Measurements from ENCODE around the gene TRAPPC12. TPM values are rescaled to one million over a fixed set of nuclear protein-coding genes. Genes with fewer than 3 reads are reported as not detected.

The TRAPPC12 gene
- total RNA-seq, 1 donor, result 67.0 TPM

DNA sequence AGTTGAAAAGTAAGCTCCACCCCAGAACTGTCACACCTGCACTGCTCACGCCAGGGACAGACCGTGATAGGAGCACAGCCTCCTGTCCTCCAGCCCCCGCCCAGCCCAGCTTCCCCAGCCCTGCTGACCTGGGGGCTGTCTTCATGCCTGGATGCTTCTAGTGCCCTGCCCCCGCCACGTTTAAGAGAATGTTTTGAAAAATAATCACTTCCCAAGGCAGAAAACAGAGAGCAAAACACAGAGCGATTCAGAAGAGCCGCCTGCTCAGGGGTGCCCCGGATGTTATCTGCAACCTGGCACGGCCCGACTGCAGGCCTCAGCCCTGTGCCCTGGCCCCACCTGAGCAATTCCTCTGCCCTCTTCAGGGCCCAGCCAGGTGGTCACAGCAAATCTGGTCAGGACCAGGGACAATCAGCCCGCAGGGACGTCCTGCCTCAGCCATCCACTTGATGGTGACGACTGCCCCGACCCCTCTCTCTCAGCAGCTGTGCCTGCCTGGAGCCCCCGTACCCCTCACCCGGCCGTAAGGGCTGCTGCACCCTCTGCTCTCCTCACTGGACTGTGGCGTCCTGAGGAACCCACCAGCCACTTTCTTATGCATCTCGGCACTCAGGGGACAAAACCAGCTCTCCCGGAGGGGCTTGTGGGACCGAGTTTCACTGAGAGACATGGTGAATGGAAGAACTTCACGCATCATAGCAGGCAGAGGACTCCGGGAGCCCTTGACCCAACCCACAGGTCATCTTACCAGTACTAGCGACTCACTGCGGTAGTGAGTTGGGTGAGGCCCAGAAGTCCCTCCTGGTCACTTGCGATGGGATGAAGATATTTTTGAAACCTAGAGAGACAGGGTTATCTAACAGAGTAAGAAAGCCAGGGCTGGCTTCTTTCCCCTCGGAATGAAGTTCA, 109.6 kb downstream of the TRAPPC12 start:
- H3K4me3 ChIP-seq (ENCODE audit: insufficient read depth, low read length), result no peak overlapping the region
- no peak overlapping the region for H2AFZ ChIP-seq (ENCODE audit: low read length)
- H3K4me1 ChIP-seq (ENCODE audit: insufficient read depth, low read length), result peaks cover 15% of the 10 kb centered on the region
- no peaks in the 10 kb centered on the region for H3K9me3 ChIP-seq (ENCODE audit: low read depth, low read length)
- DNase-seq (ENCODE audit: insufficient read length, low spot score, missing footprints), result peak; percentile 55
- no peaks in the 10 kb centered on the region for H3K27me3 ChIP-seq (ENCODE audit: insufficient read depth, low read length)
- no peak overlapping the region for H3K4me2 ChIP-seq (ENCODE audit: insufficient read depth, low read length)
- no peaks in the 10 kb centered on the region for H3K36me3 ChIP-seq (ENCODE audit: insufficient read depth, low read length)
- no peaks in the 10 kb centered on the region for H4K20me1 ChIP-seq (ENCODE audit: insufficient read depth, low read length)
- TF ChIP-seq, protein P1, sequence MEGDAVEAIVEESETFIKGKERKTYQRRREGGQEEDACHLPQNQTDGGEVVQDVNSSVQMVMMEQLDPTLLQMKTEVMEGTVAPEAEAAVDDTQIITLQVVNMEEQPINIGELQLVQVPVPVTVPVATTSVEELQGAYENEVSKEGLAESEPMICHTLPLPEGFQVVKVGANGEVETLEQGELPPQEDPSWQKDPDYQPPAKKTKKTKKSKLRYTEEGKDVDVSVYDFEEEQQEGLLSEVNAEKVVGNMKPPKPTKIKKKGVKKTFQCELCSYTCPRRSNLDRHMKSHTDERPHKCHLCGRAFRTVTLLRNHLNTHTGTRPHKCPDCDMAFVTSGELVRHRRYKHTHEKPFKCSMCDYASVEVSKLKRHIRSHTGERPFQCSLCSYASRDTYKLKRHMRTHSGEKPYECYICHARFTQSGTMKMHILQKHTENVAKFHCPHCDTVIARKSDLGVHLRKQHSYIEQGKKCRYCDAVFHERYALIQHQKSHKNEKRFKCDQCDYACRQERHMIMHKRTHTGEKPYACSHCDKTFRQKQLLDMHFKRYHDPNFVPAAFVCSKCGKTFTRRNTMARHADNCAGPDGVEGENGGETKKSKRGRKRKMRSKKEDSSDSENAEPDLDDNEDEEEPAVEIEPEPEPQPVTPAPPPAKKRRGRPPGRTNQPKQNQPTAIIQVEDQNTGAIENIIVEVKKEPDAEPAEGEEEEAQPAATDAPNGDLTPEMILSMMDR (IDR thresholded peaks at IDR 0.05; ENCODE audit: extremely low read depth, low read depth, low read length), result no peak
- H3K79me2 ChIP-seq (ENCODE audit: insufficient read depth, low read length), result no peaks in the 10 kb centered on the region
- no peak overlapping the region for H3K27ac ChIP-seq (ENCODE audit: low read depth, low read length)

DNA sequence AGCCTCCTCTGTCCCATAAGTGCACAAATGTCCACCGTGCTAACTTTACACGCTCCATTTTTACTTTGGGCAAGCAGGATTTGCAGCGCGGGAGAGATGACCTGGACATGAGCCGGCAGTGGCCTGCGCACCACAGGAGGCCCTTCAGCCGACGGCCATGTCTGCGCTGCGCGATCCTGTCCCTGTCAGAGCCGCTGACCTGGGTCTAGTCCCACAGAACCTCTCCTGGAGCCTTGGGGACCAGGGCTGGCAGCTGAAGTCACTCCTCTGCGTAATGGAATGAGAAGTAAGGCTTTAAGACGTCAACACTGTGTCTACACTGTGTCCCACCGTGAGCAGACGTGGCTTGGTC, 110.2 kb downstream of the TRAPPC12 start:
- no peak overlapping the region for H2AFZ ChIP-seq (ENCODE audit: low read length)
- H3K4me2 ChIP-seq (ENCODE audit: insufficient read depth, low read length), result no peak overlapping the region
- no peaks in the 10 kb centered on the region for H3K36me3 ChIP-seq (ENCODE audit: insufficient read depth, low read length)
- no peaks in the 10 kb centered on the region for H3K9me3 ChIP-seq (ENCODE audit: low read depth, low read length)
- H4K20me1 ChIP-seq (ENCODE audit: insufficient read depth, low read length), result no peaks in the 10 kb centered on the region
- peak; percentile 45 for DNase-seq (ENCODE audit: insufficient read length, low spot score, missing footprints)
- peaks cover 17% of the 10 kb centered on the region for H3K4me1 ChIP-seq (ENCODE audit: insufficient read depth, low read length)
- H3K27ac ChIP-seq (ENCODE audit: low read depth, low read length), result no peak overlapping the region
- H3K27me3 ChIP-seq (ENCODE audit: insufficient read depth, low read length), result no peaks in the 10 kb centered on the region
- no peak overlapping the region for H3K4me3 ChIP-seq (ENCODE audit: insufficient read depth, low read length)
- TF ChIP-seq, protein P1 (IDR thresholded peaks at IDR 0.05; ENCODE audit: extremely low read depth, low read depth, low read length), result no peak
- no peaks in the 10 kb centered on the region for H3K79me2 ChIP-seq (ENCODE audit: insufficient read depth, low read length)

DNA sequence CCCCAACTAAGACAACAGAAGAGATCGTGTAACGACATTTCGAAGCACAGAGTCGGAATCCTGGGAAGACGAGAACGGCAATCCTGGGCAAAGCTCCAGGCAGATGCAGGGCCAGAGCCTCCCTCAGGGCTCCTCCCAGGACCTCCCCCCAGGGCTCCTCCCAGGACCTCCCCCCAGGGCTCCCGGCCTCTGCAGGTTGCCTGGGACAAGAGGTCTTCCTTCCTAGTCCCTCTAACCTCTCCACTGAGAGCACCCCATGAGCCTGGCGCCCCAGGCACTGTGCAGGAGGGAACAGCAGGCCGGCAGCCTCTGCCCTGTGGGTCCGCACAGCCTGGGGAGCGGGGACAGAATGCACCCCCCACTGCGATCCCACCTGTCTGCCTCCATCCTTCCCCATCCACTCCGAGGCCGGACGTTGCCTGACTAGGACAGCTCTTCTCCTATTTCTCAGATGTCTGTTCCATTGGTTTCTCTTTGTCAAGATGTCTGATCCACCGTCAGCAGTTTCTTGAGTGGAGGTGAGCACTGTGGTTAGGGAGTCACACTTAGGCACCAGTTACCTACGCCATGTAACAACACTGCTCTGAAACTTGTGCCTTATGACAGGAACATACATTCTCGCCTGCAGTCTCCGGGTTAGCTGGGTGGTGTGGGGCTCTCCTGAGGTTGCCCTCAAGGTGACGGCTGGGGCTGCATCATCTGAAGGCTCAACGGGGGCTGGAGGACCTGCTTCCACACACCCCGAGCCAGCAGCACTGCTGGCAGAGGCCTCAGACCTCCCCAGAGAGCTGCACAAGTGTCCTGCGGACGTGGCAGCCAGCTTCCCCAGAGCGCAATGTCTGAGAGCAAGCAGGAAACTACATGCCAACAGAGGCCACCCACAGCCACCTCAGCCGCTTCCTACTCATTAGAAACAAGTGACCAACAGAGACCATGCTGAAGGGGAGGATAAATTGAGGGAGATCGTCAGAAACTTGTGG, 111.0 kb downstream of the TRAPPC12 start:
- peaks cover 4% of the 10 kb centered on the region for H3K36me3 ChIP-seq (ENCODE audit: insufficient read depth, low read length)
- no peak overlapping the region for H3K4me2 ChIP-seq (ENCODE audit: insufficient read depth, low read length)
- H3K4me1 ChIP-seq (ENCODE audit: insufficient read depth, low read length), result peaks cover 17% of the 10 kb centered on the region
- H3K9me3 ChIP-seq (ENCODE audit: low read depth, low read length), result no peaks in the 10 kb centered on the region
- no peaks in the 10 kb centered on the region for H3K27me3 ChIP-seq (ENCODE audit: insufficient read depth, low read length)
- no peak overlapping the region for H3K4me3 ChIP-seq (ENCODE audit: insufficient read depth, low read length)
- no peak overlapping the region for H2AFZ ChIP-seq (ENCODE audit: low read length)
- no peaks in the 10 kb centered on the region for H4K20me1 ChIP-seq (ENCODE audit: insufficient read depth, low read length)
- H3K27ac ChIP-seq (ENCODE audit: low read depth, low read length), result no peak overlapping the region
- DNase-seq (ENCODE audit: insufficient read length, low spot score, missing footprints), result peak; percentile 72
- TF ChIP-seq, protein P1 (IDR thresholded peaks at IDR 0.05; ENCODE audit: extremely low read depth, low read depth, low read length), result no peak
- no peaks in the 10 kb centered on the region for H3K79me2 ChIP-seq (ENCODE audit: insufficient read depth, low read length)
